Measurements from ENCODE around the gene C11orf65. TPM values are rescaled to one million over a fixed set of nuclear protein-coding genes. Genes with fewer than 3 reads are reported as not detected.

C11orf65 gene, protein sequence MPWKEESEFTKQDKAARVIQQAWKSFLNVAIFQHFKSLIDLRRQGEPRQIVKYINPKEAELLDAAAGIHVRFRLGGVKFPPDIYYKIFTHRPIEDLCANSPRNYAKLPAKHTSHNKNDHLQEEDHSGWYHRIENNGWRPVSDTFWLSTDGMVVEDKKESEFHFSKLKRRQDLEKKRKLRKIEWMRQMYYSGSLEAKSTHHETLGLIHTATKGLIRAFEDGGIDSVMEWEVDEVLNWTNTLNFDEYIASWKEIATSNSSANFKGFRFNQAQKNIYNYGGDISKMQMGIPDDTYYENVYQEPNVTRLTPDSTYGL
- 0.15 and 0.98 TPM in 2 replicates for total RNA-seq (2014; rRNA removed; shearing (Covaris generic))
- total RNA-seq (2022) = 2.0 and 3.4 TPM in 2 replicates
- percentile 39 among the genes with signal in this experiment for Bru-seq, nascent RNA
- percentile 35 among the genes with signal in this experiment for BruChase-seq, experiment 1, labeled RNA remaining after a 6-hour chase
- percentile 39 among the genes with signal in this experiment for BruChase-seq, experiment 2, labeled RNA remaining after a 2-hour chase
- long read RNA-seq = 0 reads

GRCh38 chr11:108467091-108467823, at the start of gene C11orf65:
Gene C11orf65, minus strand, starts transcription at chr11:108467529. Its CDS starts 5,970 bp downstream, at chr11:108461559.
- ChIA-PET CTCF (ENCODE audit: unreplicated experiment) (no interaction called here), POLR2A (interaction anchor here (0.9 kb wide), 1 partner anchor 26 kb away, joined by 3 read pairs; no protein-coding TSS in a partner anchor)
- Histone ChIP-seq H4K20me1 (ENCODE audit: insufficient read depth, low read length) (no peaks in the 10 kb centered on the region), H3K27ac (ENCODE audit: low read depth, low read length, poor library complexity, severe bottlenecking) (peak within 1 kb of the TSS; percentile 35), H3K79me2 (ENCODE audit: insufficient read depth, low read depth, low read length) (no peaks in the 10 kb centered on the region), H2AFZ (ENCODE audit: low read length) (peak within 1 kb of the TSS; percentile 95), H3K4me1 (ENCODE audit: insufficient read depth, low read length, poor library complexity, severe bottlenecking) (peaks cover 11% of the 10 kb centered on the region), H3K4me2 (ENCODE audit: low read length) (peak within 1 kb of the TSS; percentile 87), H3K9me2 (ENCODE audit: insufficient read depth, low read length) (no peaks in the 10 kb centered on the region), H3K9me3 (ENCODE audit: low read length) (no peaks in the 10 kb centered on the region), H3K36me3 (ENCODE audit: insufficient read depth, low read length) (no peaks in the 10 kb centered on the region), H3K4me3 (ENCODE audit: low read depth, low read length, poor library complexity, severe bottlenecking) (peak within 1 kb of the TSS; percentile 89)
- peak; percentile 95 for DNase-seq (ENCODE audit: low spot score)
- no TSS peak for BruUV-seq (replicated peaks)
- intact Hi-C loops (cut with micrococcal nuclease; ENCODE audit: unreplicated experiment) = loop anchor here (2.0 to 10.0 kb wide), 5 partner anchors 190 to 610 kb away; partner anchors contain the start of genes ACAT1, ATM, CUL5 and NPAT
- TF ChIP-seq EZH2phosphoT487 (IDR thresholded peaks at IDR 0.05; ENCODE audit: borderline replicate concordance, low read depth, low read length) = no peak
- TF ChIP-seq, protein P1, sequence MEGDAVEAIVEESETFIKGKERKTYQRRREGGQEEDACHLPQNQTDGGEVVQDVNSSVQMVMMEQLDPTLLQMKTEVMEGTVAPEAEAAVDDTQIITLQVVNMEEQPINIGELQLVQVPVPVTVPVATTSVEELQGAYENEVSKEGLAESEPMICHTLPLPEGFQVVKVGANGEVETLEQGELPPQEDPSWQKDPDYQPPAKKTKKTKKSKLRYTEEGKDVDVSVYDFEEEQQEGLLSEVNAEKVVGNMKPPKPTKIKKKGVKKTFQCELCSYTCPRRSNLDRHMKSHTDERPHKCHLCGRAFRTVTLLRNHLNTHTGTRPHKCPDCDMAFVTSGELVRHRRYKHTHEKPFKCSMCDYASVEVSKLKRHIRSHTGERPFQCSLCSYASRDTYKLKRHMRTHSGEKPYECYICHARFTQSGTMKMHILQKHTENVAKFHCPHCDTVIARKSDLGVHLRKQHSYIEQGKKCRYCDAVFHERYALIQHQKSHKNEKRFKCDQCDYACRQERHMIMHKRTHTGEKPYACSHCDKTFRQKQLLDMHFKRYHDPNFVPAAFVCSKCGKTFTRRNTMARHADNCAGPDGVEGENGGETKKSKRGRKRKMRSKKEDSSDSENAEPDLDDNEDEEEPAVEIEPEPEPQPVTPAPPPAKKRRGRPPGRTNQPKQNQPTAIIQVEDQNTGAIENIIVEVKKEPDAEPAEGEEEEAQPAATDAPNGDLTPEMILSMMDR (conservative IDR thresholded peaks at IDR 0.05; ENCODE audit: low read length) = no peak

- Histone ChIP-seq H3K9me3 (ENCODE audit: low read length) (no peaks in the 10 kb centered on the region), H3K27ac (ENCODE audit: low read depth, low read length, poor library complexity, severe bottlenecking) (no peak overlapping the region), H3K9me2 (ENCODE audit: insufficient read depth, low read length) (no peaks in the 10 kb centered on the region), H4K20me1 (ENCODE audit: insufficient read depth, low read length) (no peaks in the 10 kb centered on the region), H3K4me1 (ENCODE audit: insufficient read depth, low read length, poor library complexity, severe bottlenecking) (no peaks in the 10 kb centered on the region), H3K36me3 (ENCODE audit: insufficient read depth, low read length) (no peaks in the 10 kb centered on the region), H3K79me2 (ENCODE audit: insufficient read depth, low read depth, low read length) (no peaks in the 10 kb centered on the region), H3K4me3 (ENCODE audit: low read depth, low read length, poor library complexity, severe bottlenecking) (no peak overlapping the region), H2AFZ (ENCODE audit: low read length) (no peak overlapping the region), H3K4me2 (ENCODE audit: low read length) (no peak overlapping the region)
- no peak for TF ChIP-seq EZH2phosphoT487 (IDR thresholded peaks at IDR 0.05; ENCODE audit: borderline replicate concordance, low read depth, low read length)
- TF ChIP-seq, protein P1 (conservative IDR thresholded peaks at IDR 0.05; ENCODE audit: low read length) = no peak
- ChIA-PET CTCF (ENCODE audit: unreplicated experiment) (interaction anchor here (0.5 kb wide), 1 partner anchor 56 kb away, joined by 4 read pairs; no protein-coding TSS in a partner anchor), POLR2A (interaction anchor here (0.6 kb wide), 1 partner anchor 368 kb away, joined by 3 read pairs; no protein-coding TSS in a partner anchor)
- DNase-seq (ENCODE audit: low spot score) = no peak
- intact Hi-C loops (cut with micrococcal nuclease; ENCODE audit: unreplicated experiment) = no loop called here
- no TSS peak for BruUV-seq (replicated peaks)
These were observed 48.8 kb upstream of the C11orf65 start for GRCh38 chr11:108516125-108516524.

Measured in OCI-LY7 (cell line).